H7 (cell line): ENCODE data around the gene MICU1. TPM values are rescaled to one million over a fixed set of nuclear protein-coding genes. Genes with fewer than 3 reads are reported as not detected.

ENCODE experiments used
- DNase-seq: peaks from one replicate; pipeline ENCODE4 v3.0.0; 2012
- H3K27me3 ChIP-seq: 2 replicates; pipeline ENCODE4 v1.6.0; 2011; ENCODE audit warnings: mild to moderate bottlenecking, low read length; ENCODE audit not compliant: control insufficient read depth, insufficient read depth
- H3K36me3 ChIP-seq: replicated peaks from 2 replicates; pipeline ENCODE4 v1.5.1; 2011; ENCODE audit warnings: low read length; ENCODE audit not compliant: control insufficient read depth, insufficient read depth
- H3K4me3 ChIP-seq: 2 replicates; pipeline ENCODE4 v1.5.1; 2011; ENCODE audit warnings: low read depth, mild to moderate bottlenecking, control low read depth, low read length, moderate library complexity; ENCODE audit not compliant: insufficient read depth
- total RNA-seq: library from RNA; depleted of rRNA; stranded (reverse); fragments of >200 nt; shearing (Covaris generic); gene quantifications from 2 replicates; pipeline ENCODE4 v1.2.3, GENCODE V29; 2014

Gene MICU1
- total RNA-seq, 1 experiment from 2014 or later = 41.0 TPM

- Histone ChIP-seq H3K27me3 (no peaks in the 10 kb centered on the region), H3K36me3 (no peaks in the 10 kb centered on the region; the same call in 1 of the 2 replicates), H3K4me3 (no peak overlapping the region)
- DNase-seq = peak; percentile 44
Observed at GRCh38 chr10:72375585-72375984, 250.3 kb downstream of the MICU1 start.

DNA sequence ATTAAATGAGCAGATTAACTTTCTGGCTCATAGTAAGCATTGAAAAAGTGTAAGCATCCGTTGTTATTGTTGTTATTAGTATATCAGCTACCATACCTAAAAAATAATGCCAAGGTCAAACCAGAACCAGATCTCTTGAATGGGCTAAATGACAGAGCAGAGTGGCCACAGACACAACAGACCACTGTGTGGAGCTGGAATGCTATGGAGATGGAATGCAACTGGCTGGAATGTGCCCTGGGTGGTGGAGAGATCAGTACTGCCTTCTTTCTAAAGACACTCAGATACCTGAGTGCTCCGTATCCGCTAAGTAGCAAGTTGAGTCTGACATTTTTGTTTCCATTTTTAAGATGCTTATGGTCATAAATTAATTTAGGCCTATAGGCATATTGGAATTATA, 250.7 kb downstream of the MICU1 start:
- no peaks in the 10 kb centered on the region for H3K27me3 ChIP-seq
- peak; percentile 46 for DNase-seq
- no peaks in the 10 kb centered on the region; the same call in 1 of the 2 replicates for H3K36me3 ChIP-seq
- H3K4me3 ChIP-seq = no peak overlapping the region

DNA sequence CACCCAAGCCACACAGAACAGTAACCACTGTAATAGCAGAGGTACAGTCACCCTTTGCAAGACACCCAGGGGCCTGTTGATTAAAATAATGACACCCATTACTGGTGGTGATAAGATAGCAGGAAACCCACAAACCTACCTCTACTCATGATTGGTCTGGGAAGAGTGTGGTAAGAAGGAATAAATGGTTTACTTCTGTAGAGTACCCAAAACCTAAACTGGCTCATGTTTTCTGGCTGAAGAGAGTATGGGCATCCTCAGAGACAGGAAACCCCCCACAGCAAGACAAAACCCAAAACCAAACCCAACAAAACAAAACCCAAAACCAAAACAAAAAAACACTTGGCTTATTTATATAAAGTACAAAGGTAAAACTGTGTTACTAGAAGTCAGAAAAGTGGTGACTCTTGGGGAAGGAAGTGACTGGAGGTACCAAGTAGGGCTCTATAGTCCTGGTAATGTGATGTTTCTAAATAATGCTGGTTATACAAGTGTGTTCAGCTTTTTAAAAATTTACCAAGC, 255.6 kb downstream of the MICU1 start:
- no peak for DNase-seq
- Histone ChIP-seq H3K4me3 (no peak overlapping the region), H3K27me3 (no peaks in the 10 kb centered on the region), H3K36me3 (no peaks in the 10 kb centered on the region; the same call in none of the 2 replicates)

DNA sequence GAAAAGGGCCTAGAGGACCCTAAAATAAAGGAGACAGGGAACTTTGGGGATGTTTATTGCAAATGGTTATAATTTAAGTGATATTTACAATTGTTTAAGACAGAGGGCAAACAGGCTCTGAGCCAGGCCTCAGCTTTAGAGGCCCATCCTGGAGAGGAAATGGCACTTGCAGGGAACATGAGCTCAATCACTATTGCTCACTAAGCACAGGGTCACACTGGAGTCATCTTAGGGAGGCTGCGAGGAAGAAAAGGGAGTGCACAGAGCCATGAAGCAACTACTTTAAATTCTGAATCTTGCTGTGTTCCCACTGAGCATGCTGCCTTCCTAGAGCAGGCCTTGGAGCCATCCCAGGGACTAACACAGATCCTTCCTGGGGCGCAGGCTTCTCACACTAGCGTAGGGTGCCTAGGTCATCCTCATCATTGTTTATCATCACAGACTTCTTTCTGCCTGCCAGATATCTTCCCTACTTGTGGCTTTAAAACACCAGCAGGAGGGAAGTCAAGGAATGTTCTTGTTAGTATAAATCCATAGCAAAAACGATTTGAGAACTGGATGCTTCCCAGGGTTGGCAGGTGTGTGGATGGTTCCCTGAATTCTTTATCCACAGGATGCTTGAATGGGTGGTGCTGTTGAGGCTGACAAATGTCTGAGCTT, 258.4 kb downstream of the MICU1 start:
- no peak for DNase-seq
- no peaks in the 10 kb centered on the region; the same call in 1 of the 2 replicates for H3K36me3 ChIP-seq
- H3K27me3 ChIP-seq = no peaks in the 10 kb centered on the region
- no peak overlapping the region for H3K4me3 ChIP-seq

- Histone ChIP-seq H3K36me3 (no peaks in the 10 kb centered on the region; the same call in 1 of the 2 replicates), H3K4me3 (no peak overlapping the region), H3K27me3 (no peaks in the 10 kb centered on the region)
- no peak for DNase-seq
Observed at GRCh38 chr10:72365106-72365895, 260.6 kb downstream of the MICU1 start.

DNA sequence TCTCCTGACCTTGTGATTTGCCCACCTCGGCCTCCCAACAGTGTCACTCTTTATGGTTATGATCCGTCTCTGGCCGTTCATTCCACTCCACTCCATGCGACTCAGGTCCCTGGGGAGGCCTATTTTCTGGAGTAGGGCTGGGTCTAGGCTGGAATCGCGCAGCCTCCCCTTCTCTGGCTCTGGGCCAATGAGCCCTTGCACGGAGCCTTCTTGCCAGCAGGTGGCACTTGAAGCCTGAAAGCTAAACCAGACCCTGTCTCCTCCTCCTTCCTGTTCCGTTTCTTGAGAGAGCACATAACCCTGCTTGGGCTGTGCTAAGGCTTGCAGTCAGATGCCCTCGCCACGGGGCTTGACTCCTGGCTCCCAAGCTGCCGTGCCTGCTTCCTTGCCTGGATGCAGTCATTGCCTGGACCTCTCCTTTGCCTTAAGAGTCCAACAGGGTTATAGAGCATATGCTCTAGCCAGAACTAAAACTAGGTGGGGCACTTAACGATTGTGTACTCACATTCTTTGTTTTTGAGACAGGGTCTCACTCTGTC, 261.6 kb downstream of the MICU1 start:
- Histone ChIP-seq H3K27me3 (no peaks in the 10 kb centered on the region), H3K4me3 (no peak overlapping the region), H3K36me3 (no peaks in the 10 kb centered on the region; the same call in 1 of the 2 replicates)
- DNase-seq = peak; percentile 82

DNA sequence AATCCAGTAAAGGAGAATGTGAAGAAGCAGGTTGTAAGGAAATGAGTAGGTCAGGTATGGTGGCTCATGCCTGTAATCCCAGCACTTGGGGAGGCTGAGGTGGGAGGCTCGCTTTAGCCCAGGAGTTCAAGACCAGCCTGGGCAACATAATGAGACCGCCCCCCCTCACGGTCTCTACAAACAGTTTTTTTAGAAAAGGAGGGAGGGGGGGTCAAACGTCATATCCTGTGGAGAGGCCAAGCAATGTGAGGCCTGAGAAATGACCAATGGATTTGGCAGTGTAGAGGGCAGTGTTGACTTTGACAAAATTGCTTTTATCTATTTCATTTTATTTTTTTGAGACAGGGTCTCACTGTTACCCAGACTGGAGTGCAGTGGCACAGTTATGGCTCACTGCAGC, 268.9 kb downstream of the MICU1 start:
- no peak for DNase-seq
- H3K36me3 ChIP-seq = no peaks in the 10 kb centered on the region
- H3K27me3 ChIP-seq = no peaks in the 10 kb centered on the region

DNA sequence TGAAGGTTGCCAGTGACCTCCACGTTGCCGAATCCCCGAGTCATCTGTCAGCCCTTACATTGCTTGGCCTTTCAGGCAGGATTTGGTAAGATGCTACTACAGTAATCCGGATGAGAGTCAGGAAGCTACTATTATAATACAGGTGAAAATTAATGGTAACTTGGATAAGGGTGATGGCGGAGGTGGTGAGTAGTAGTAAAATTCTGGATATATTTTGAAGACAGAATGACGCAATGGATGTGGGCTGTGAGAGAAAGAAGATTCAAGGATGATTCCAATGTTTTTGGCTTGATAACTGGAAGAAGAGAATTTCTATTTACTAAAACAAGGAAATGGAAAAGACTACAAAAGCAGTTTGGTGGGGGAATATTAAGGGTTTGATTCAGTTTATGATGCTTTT, 269.8 kb downstream of the MICU1 start:
- H3K4me3 ChIP-seq = no peak overlapping the region
- no peaks in the 10 kb centered on the region for H3K27me3 ChIP-seq
- H3K36me3 ChIP-seq = no peaks in the 10 kb centered on the region
- DNase-seq = no peak

More for the DNA sequence above, 268.9 kb downstream of the MICU1 start:
- no peak overlapping the region for H3K4me3 ChIP-seq

- DNase-seq = no peak
- peak overlapping the region; percentile 94 for H3K4me3 ChIP-seq
- peaks cover 1% of the 10 kb centered on the region; the same call in 1 of the 2 replicates for H3K36me3 ChIP-seq
- H3K27me3 ChIP-seq = no peaks in the 10 kb centered on the region
Observed at GRCh38 chr10:72355214-72355555, 270.7 kb downstream of the MICU1 start.

DNA sequence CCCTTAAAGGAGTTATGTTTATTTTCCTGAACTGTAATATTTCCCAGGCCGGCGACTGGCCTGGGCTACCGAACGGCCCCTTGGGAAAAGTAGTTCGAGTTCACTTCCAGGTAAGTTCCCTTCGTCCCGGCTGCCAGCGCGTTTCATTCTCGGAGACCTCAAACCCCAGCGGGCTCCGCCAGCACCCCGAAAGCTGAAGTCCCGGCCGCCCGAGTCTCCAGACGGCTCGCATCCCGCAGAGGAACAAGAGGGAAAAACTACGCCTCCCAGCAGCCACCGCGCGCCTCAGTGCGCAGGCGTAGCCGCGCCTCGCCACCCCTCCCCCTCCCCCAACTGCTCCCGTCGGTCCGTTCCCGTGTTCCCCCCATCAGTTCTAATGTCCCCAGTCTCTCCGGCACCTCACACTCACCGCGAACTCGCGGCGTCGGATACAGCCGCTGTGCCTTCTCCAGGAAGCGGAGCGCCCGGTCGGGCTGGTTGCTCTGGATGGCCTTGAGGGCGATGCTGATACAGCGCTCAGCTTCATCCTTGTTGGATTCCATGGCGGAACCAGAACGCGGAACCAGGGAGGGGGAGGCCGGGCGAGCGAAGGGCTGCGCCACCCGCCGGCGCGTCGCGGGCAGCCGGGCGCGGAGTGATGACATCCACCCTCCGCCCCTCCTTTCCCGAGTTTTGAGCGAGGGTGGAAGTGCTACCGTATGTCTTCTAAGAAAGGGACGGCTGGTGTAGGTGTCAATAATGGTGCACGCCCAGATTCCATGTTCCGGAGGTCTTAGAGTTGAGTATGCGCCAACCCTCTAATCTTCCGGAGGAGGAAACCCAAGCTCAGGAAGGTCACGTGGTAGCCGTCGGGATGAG, 271.3 kb downstream of the MICU1 start, which contains the start of gene DNAJB12:
Gene DNAJB12, minus strand, starts transcription at position 564 of the 858 bp plus-strand sequence. Its CDS starts 22 bp downstream, at position 542.
- H3K4me3 ChIP-seq = peak within 1 kb of the TSS; percentile 94
- peaks cover 1% of the 10 kb centered on the region; the same call in 1 of the 2 replicates for H3K36me3 ChIP-seq
- no peaks in the 10 kb centered on the region for H3K27me3 ChIP-seq
- peak; percentile 97 for DNase-seq

GRCh38 chr10:72353965-72354355, 271.9 kb downstream of the MICU1 start:
- Histone ChIP-seq H3K36me3 (peaks cover 1% of the 10 kb centered on the region; the same call in 1 of the 2 replicates), H3K4me3 (peak overlapping the region; percentile 94), H3K27me3 (no peaks in the 10 kb centered on the region)
- DNase-seq = peak; percentile 70

DNA sequence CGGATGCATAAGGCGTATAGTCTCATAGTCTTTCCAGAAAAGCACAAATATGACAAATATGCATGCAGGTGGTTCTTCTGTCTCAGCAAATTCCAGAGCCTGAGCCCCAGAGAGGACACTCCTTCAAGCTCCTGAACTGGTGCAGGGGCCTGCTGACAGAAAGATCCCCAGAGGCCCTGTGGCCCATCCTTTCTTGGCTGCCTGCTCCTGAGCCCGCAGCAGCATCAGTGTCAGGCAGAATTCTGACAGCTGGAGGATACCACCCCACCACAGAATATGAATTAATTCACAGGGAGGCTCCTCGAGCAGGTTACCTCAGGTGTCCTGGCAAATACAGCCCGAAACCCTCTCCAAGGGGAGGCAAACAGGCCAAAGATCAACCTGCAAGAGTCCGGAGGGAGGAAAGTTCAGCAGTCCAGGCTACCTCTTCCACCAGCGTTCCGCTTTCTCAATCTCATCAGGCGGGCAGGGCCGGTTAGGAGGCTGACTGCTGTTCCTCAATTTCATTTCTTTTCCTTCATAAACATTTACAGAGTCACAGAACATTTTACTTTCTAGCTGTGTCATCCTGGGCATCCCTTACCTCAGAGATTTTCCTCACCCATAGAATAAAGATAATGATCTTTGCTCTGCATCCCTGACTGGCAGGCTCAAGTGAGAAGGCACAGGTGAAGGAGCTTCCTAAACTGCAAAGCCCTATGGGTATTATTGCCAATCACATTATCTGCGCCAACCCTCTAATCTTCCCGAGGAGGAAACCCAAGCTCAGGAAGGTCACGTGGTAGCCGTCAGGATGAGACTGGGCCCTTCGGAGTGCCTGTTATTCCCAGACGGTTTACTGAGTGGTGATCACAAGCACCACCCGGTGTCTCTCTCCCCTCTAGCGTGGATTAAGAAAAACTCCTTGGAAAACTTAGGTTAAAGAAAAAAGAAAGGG, 272.6 kb downstream of the MICU1 start:
- Histone ChIP-seq H3K36me3 (peaks cover 1% of the 10 kb centered on the region; the same call in 1 of the 2 replicates), H3K27me3 (no peaks in the 10 kb centered on the region), H3K4me3 (peak overlapping the region; percentile 94)
- DNase-seq = peak; percentile 63

- Histone ChIP-seq H3K36me3 (peaks cover 1% of the 10 kb centered on the region; the same call in 1 of the 2 replicates), H3K27me3 (no peaks in the 10 kb centered on the region), H3K4me3 (no peak overlapping the region)
- DNase-seq = no peak
Observed at GRCh38 chr10:72351479-72351878, 274.4 kb downstream of the MICU1 start.
